GM12878 (cell line): ENCODE data around the gene ZNF791. TPM values are rescaled to one million over a fixed set of nuclear protein-coding genes. Genes with fewer than 3 reads are reported as not detected.
"Not testable (repeated sequence)": the region's sequence is repeated elsewhere in the genome, so short reads cannot be mapped to it uniquely, and the experiment has no call there.

ENCODE experiments used
- ATAC-seq: fragments of 200-7000 bp; cut with Tn5 transposase; 3 replicates; pipeline ENCODE4 v1.9.1; 2020; ENCODE audit warnings: mild to moderate bottlenecking, moderate library complexity
- BruUV-seq: library from RNA; stranded (reverse); fragments of 400-500 nt; replicated peaks from 2 replicates; lab custom pipeline; 2021; lab: Mats Ljungman, UMichigan
- CTCF ChIA-PET: fragments of 300-600 bp; sonication (Branson Sonifier 250); formaldehyde crosslinking; extraction: SDS; loops from one replicate; lab custom pipeline; 2021; ENCODE audit warnings: inconsistent platforms; lab: Yijun Ruan, JAX
- POLR2A ChIA-PET: fragments of 350-600 bp; formaldehyde crosslinking; extraction: SDS; loops from one replicate; lab custom pipeline; 2021; ENCODE audit warnings: inconsistent platforms; lab: Charles Lee
- RAD21 ChIA-PET: fragments of 300-600 bp; sonication (Branson Sonifier 250); formaldehyde crosslinking; loops from one replicate; lab custom pipeline; 2023; ENCODE audit warnings: antibody characterized with exemption; ENCODE audit not compliant: unreplicated experiment; lab: Charles Lee
- SMC1A ChIA-PET: fragments of 300-600 bp; sonication (Branson Sonifier 250); formaldehyde crosslinking; loops from one replicate; lab custom pipeline; 2023; ENCODE audit not compliant: unreplicated experiment, uncharacterized antibody; lab: Charles Lee
- DNase-seq: peaks from one replicate; pipeline ENCODE4 v3.0.0-alpha.2; 2011; ENCODE audit warnings: low read depth, low spot score
- FAIRE-seq: peaks from 3 replicates; lab custom pipeline; 2011; peaks lifted over from hg19 to GRCh38; lab: Jason Lieb, UNC
- H2AFZ ChIP-seq: 2 replicates; pipeline ENCODE4 v1.6.0; 2011; ENCODE audit warnings: low read depth, low read length, control low read depth; ENCODE audit not compliant: control insufficient read depth
- H3K27ac ChIP-seq: 2 replicates; pipeline ENCODE4 v1.5.1; 2011; ENCODE audit warnings: control low read depth; ENCODE audit not compliant: control insufficient read depth, insufficient read depth
- H3K27me3 ChIP-seq, 2 experiments: replicated peaks in 1 of 2; 2 replicates each; pipeline versions ENCODE4 v1.6.0 to v1.6.1; 2011; ENCODE audit warnings: low read length in 1 of 2; ENCODE audit not compliant: control insufficient read depth in 2 of 2, insufficient read depth in 2 of 2
- H3K36me3 ChIP-seq, 2 experiments: 2 replicates each; pipeline ENCODE4 v1.5.1; 2011; ENCODE audit warnings: low read length in 1 of 2; ENCODE audit not compliant: control insufficient read depth in 2 of 2, insufficient read depth in 2 of 2
- H3K4me1 ChIP-seq: 2 replicates; pipeline ENCODE4 v1.6.1; 2011; ENCODE audit warnings: mild to moderate bottlenecking, low read length, moderate library complexity, mixed read lengths; ENCODE audit not compliant: control insufficient read depth, insufficient read depth
- H3K4me2 ChIP-seq: 2 replicates; pipeline ENCODE4 v1.6.0; 2011; ENCODE audit warnings: control low read depth; ENCODE audit not compliant: control insufficient read depth, insufficient read depth
- H3K4me3 ChIP-seq: fragments of 200-600 bp; sonication (generic); 2 replicates; pipeline ENCODE4 v1.5.1; 2016
- H3K79me2 ChIP-seq: 2 replicates; pipeline ENCODE4 v1.6.0; 2011; ENCODE audit warnings: low read length; ENCODE audit not compliant: control insufficient read depth, insufficient read depth
- H3K9ac ChIP-seq: 2 replicates; pipeline ENCODE4 v1.8.0; 2011; ENCODE audit warnings: low read length, control low read depth, mixed read lengths; ENCODE audit not compliant: control insufficient read depth, insufficient read depth
- H3K9me3 ChIP-seq: replicated peaks from 3 replicates; pipeline ENCODE4 v1.5.1; 2011; ENCODE audit warnings: mild to moderate bottlenecking, low read length; ENCODE audit not compliant: control insufficient read depth, insufficient read depth
- H4K20me1 ChIP-seq: 2 replicates; pipeline ENCODE4 v1.6.0; 2011; ENCODE audit not compliant: control insufficient read depth, insufficient read depth
- MYC ChIP-seq: IDR thresholded peaks from 2 replicates; pipeline ENCODE4 v1.6.1; 2011; ENCODE audit warnings: mild to moderate bottlenecking, low read length, moderate library complexity, inconsistent platforms; ENCODE audit not compliant: insufficient read depth, insufficient replicate concordance, insufficient read length, severe bottlenecking
- POLR2A ChIP-seq: IDR thresholded peaks from 2 replicates; pipeline ENCODE4 v1.6.1; 2011; ENCODE audit warnings: low read depth, mild to moderate bottlenecking, low read length
- WGBS: methylation state at CpG from one replicate; pipeline ENCODE4 v1.1.6; 2016; ENCODE audit warnings: low lambda C conversion rate; ENCODE audit not compliant: insufficient replicate concordance, insufficient coverage; ENCODE audit errors: missing lambda C conversion rate; 5-methylcytosine and 5-hydroxymethylcytosine counted together
- in situ Hi-C: fragments of 300-500 bp; cut with MboI; formaldehyde crosslinking; loops from 9 replicates; pipeline ENCODE4 v1.14.3; 2018; ENCODE audit warnings: mixed read lengths
- intact Hi-C: fragments of 100-400 bp; cut with micrococcal nuclease; formaldehyde crosslinking; loops from one replicate; pipeline ENCODE4 v1.14.2; 2022; ENCODE audit not compliant: unreplicated experiment
- polyA plus RNA-seq, 11 experiments: library from polyadenylated mRNA; depleted of rRNA in 4 of 11; unstranded in 6 of 11; stranded (reverse) in 5 of 11; fragments of >200 nt; fragmentation: Nextera tagmentation in 4 of 11; fragmentation: Illumina TruSeq in 1 of 11; extraction: Ambion mirVana in 4 of 11; extraction: Trizol in 1 of 11; gene quantifications; 1 replicate in 1 of 11; 2 replicates in 10 of 11; pipeline versions ENCODE4 v1.2.1 to v1.2.3, GENCODE V29; 2011 to 2016; ENCODE audit warnings: inconsistent platforms in 2 of 11, missing spikeins in 2 of 11, low read depth in 1 of 11
- total RNA-seq, 4 experiments: library from RNA; depleted of rRNA in 3 of 4; stranded (reverse); fragments of >200 nt in 3 of 4; fragmentation: Illumina TruSeq in 1 of 4; extraction: Trizol in 1 of 4; gene quantifications; 2 replicates each; pipeline versions ENCODE4 v1.2.1 to v1.2.3, GENCODE V29; 2013 to 2021

The ZNF791 gene
- total and polyA plus RNA-seq, 10 of the 15 experiments (the other 5 are each of a cell fraction or from before 2014, with no cell fraction given), result 7.5 to 24.0 (median 11.8) TPM

GRCh38 chr19:12676928-12677327 is 66.2 kb downstream of the ZNF791 start:
- H3K36me3 ChIP-seq, result peaks cover 31 to 35% of the 10 kb centered on the region in 2 experiments
- SMC1A ChIA-PET, result interaction anchor here (0.9 to 1.5 kb wide), 2 partner anchors 12 to 16 kb away, joined by 3 read pairs; no protein-coding TSS in a partner anchor
- FAIRE-seq, result no peak
- H3K4me2 ChIP-seq, result no peak overlapping the region
- H3K9me3 ChIP-seq, result no peaks in the 10 kb centered on the region
- ATAC-seq, result no peak
- no peak overlapping the region for H3K27ac ChIP-seq
- intact Hi-C loops, result loop anchor here (1.0 kb wide), 2 partner anchors 113 to 119 kb away; no protein-coding TSS in a partner anchor
- H3K9ac ChIP-seq, result no peak overlapping the region
- DNase-seq, result no peak
- H4K20me1 ChIP-seq, result no peaks in the 10 kb centered on the region; the same call in 1 of the 2 replicates
- CTCF ChIA-PET, result interaction anchor here (0.6 to 2.8 kb wide), 16 partner anchors 9 to 171 kb away, joined by 3 to 13 read pairs (median 5); partner anchors contain the start of genes MAN2B1, TNPO2, TRIR and WDR83
- in situ Hi-C loops, result no loop called here
- peaks cover 4% of the 10 kb centered on the region; the same call in 1 of the 2 replicates for H3K4me1 ChIP-seq
- H3K4me3 ChIP-seq, result no peak overlapping the region
- no TSS peak for BruUV-seq
- H3K79me2 ChIP-seq, result peaks cover 9% of the 10 kb centered on the region
- RAD21 ChIA-PET, result no interaction called here
- WGBS, result 96% methylated on average over 11 of the region's 12 CpGs
- TF ChIP-seq MYC (no peak), POLR2A (peak; percentile 49; the same call in 1 of the 2 replicates)
- no peaks in the 10 kb centered on the region for H3K27me3 ChIP-seq
- POLR2A ChIA-PET, result interaction anchor here (0.6 kb wide), 1 partner anchor 141 kb away, joined by 5 read pairs; no protein-coding TSS in a partner anchor
- H2AFZ ChIP-seq, result no peak overlapping the region

GRCh38 chr19:12678039-12678438 is 67.3 kb downstream of the ZNF791 start:
- SMC1A ChIA-PET, result interaction anchor here (0.6 to 1.5 kb wide), 2 partner anchors 17 to 45 kb away, joined by 3 read pairs; no protein-coding TSS in a partner anchor
- WGBS, result 99% methylated on average over 5 of the region's 5 CpGs
- H3K4me2 ChIP-seq, intact Hi-C loops, DNase-seq, H2AFZ ChIP-seq, H3K9me3 ChIP-seq, FAIRE-seq, H3K4me1 ChIP-seq, RAD21 ChIA-PET, H3K79me2 ChIP-seq, BruUV-seq, in situ Hi-C loops, H3K27ac ChIP-seq, H3K9ac ChIP-seq, ATAC-seq, H4K20me1 ChIP-seq, H3K4me3 ChIP-seq, H3K27me3 ChIP-seq: not testable (repeated sequence)
- CTCF ChIA-PET, result interaction anchor here (0.8 to 2.8 kb wide), 15 partner anchors 12 to 186 kb away, joined by 3 to 13 read pairs (median 5); partner anchors contain the start of genes MAN2B1, TRIR, WDR83 and ZNF490
- POLR2A ChIA-PET, result interaction anchor here (0.6 to 1.4 kb wide), 2 partner anchors 9 to 18 kb away, joined by 3 to 4 read pairs; partner anchors contain the start of gene FBXW9
- H3K36me3 ChIP-seq, result peaks cover 29 to 31% of the 10 kb centered on the region in 2 experiments
